Sigmoid colon (tissue), 4 donors: ENCODE data around the gene MCC.

Experiments used
- CTCF ChIP-seq, 4 experiments: fragments of 450-650 bp in 3 of 4; fragments of 200-600 bp in 1 of 4; IDR thresholded peaks; one replicate each; pipeline ENCODE4 v1.5.1; 2016 to 2019; ENCODE audit warnings: antibody characterized with exemption in 4 of 4, mild to moderate bottlenecking in 3 of 4, moderate library complexity in 2 of 4
- EP300 ChIP-seq, 4 donors: sonication (generic); formaldehyde crosslinking; IDR thresholded peaks; one replicate each; pipeline ENCODE4 v1.6.1; 2017; ENCODE audit warnings: antibody characterized with exemption in 4 of 4

- TF ChIP-seq EP300 (IDR thresholded peaks at IDR 0.05): no peak
- no peak for TF ChIP-seq CTCF (IDR thresholded peaks at IDR 0.05)
Measured at GRCh38 chr5:113234546-113234945, 253.7 kb downstream of the MCC start.
